MM.1S (cell line): ENCODE measurements around the gene APAF1.

Experiments
- DNase-seq: peaks from one replicate; pipeline ENCODE4 v3.0.0-alpha.2; 2015
- H2AFZ ChIP-seq: fragments of 300-600 bp; sonication (generic); 2 replicates; pipeline ENCODE4 v1.6.0; 2016; ENCODE audit warnings: antibody characterized with exemption, low read length
- H3F3A ChIP-seq: fragments of 300-600 bp; sonication (generic); 2 replicates; pipeline ENCODE4 v1.6.1; 2016; ENCODE audit warnings: mild to moderate bottlenecking, antibody characterized with exemption, low read length, moderate library complexity, mixed read lengths; ENCODE audit not compliant: insufficient read depth
- H3K27ac ChIP-seq: fragments of 300-600 bp; sonication (generic); 2 replicates; pipeline ENCODE4 v1.5.1; 2016; ENCODE audit warnings: mild to moderate bottlenecking, low read length
- H3K27me3 ChIP-seq: fragments of 300-600 bp; sonication (generic); replicated peaks from 2 replicates; pipeline ENCODE4 v1.6.0; 2016; ENCODE audit warnings: low read length; ENCODE audit not compliant: insufficient read depth
- H3K36me3 ChIP-seq: fragments of 300-600 bp; sonication (generic); replicated peaks from 2 replicates; pipeline ENCODE4 v1.6.1; 2016; ENCODE audit warnings: mild to moderate bottlenecking, low read length, mixed read lengths; ENCODE audit not compliant: insufficient read depth
- H3K4me1 ChIP-seq: fragments of 300-600 bp; sonication (generic); 2 replicates; pipeline ENCODE4 v1.6.1; 2016; ENCODE audit warnings: low read length, mixed read lengths
- H3K4me2 ChIP-seq: fragments of 300-600 bp; sonication (generic); 2 replicates; pipeline ENCODE4 v1.6.0; 2016; ENCODE audit warnings: low read depth, low read length
- H3K4me3 ChIP-seq: fragments of 300-600 bp; sonication (generic); 2 replicates; pipeline ENCODE4 v1.5.1; 2016; ENCODE audit warnings: low read length, mixed read lengths
- H3K79me2 ChIP-seq: fragments of 300-600 bp; sonication (generic); 2 replicates; pipeline ENCODE4 v1.6.1; 2016; ENCODE audit warnings: mixed run types, low read length, mixed read lengths
- H3K9ac ChIP-seq: fragments of 300-600 bp; sonication (generic); 2 replicates; pipeline ENCODE4 v1.6.1; 2016; ENCODE audit warnings: low read length, mixed read lengths
- H3K9me2 ChIP-seq: fragments of 300-600 bp; sonication (generic); replicated peaks from 2 replicates; pipeline ENCODE4 v1.6.1; 2016; ENCODE audit warnings: mild to moderate bottlenecking, low read length, mixed read lengths; ENCODE audit not compliant: insufficient read depth
- H3K9me3 ChIP-seq: fragments of 300-600 bp; sonication (generic); replicated peaks from 2 replicates; pipeline ENCODE4 v1.6.1; 2016; ENCODE audit warnings: mild to moderate bottlenecking, low read length, mixed read lengths; ENCODE audit not compliant: insufficient read depth
- H4K20me1 ChIP-seq: fragments of 300-600 bp; sonication (generic); 2 replicates; pipeline ENCODE4 v1.6.1; 2016; ENCODE audit warnings: mild to moderate bottlenecking, low read length, moderate library complexity, mixed read lengths; ENCODE audit not compliant: insufficient read depth
- EZH2 ChIP-seq: fragments of 300-600 bp; sonication (generic); optimal IDR thresholded peaks from 2 replicates; pipeline ENCODE3; 2017; ENCODE audit warnings: low read depth, mild to moderate bottlenecking, antibody characterized with exemption, low read length, mixed read lengths
- EZH2phosphoT487 ChIP-seq: fragments of 300-600 bp; sonication (generic); IDR thresholded peaks from 2 replicates; pipeline ENCODE4 v1.6.1; 2018; ENCODE audit warnings: antibody characterized with exemption, low read length
- TF ChIP-seq, protein P1 (sequence below): fragments of 300-600 bp; sonication (generic); IDR thresholded peaks from 2 replicates; pipeline ENCODE4 v1.5.1; 2016; ENCODE audit warnings: antibody characterized with exemption, low read length, mixed read lengths

APAF1 gene

DNA sequence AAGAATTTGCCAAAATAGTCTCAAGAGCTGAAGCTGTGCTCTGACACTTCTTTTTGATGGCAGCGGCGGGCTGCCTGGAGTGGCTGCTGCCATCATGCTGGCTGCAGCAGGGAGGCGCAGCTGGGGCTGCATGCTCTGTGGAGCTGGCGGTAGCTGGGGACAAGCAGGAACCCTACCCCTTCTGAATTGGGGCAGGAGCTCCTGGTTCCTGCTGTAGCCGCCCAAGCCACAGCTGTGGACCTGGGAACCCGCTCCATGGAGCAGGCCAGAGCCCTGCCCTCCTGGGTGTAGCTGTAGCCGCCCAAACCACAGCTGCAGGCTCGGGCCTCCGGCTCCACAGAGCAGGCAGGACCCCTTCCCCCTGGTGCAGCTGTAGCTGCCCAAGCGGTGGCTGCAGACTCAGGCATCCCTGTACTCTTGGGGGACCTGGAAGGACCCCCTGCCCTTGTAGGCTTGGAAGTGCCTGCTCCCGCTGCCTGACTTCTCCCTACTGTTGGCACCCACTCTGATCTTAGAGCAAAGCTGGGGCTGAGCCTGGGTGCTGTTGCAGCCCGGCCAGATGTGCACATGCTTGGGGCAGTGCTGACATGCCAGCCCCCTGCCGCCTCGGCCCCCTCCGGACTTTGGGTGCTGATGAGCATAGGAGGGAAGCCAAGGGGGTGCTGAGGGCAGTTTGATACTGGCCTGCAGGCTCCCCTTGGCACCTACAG, 33.3 kb downstream of the APAF1 start:
- H3K4me1 ChIP-seq = no peaks in the 10 kb centered on the region
- no peaks in the 10 kb centered on the region for H4K20me1 ChIP-seq
- TF ChIP-seq, protein P1, sequence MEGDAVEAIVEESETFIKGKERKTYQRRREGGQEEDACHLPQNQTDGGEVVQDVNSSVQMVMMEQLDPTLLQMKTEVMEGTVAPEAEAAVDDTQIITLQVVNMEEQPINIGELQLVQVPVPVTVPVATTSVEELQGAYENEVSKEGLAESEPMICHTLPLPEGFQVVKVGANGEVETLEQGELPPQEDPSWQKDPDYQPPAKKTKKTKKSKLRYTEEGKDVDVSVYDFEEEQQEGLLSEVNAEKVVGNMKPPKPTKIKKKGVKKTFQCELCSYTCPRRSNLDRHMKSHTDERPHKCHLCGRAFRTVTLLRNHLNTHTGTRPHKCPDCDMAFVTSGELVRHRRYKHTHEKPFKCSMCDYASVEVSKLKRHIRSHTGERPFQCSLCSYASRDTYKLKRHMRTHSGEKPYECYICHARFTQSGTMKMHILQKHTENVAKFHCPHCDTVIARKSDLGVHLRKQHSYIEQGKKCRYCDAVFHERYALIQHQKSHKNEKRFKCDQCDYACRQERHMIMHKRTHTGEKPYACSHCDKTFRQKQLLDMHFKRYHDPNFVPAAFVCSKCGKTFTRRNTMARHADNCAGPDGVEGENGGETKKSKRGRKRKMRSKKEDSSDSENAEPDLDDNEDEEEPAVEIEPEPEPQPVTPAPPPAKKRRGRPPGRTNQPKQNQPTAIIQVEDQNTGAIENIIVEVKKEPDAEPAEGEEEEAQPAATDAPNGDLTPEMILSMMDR = no peak
- TF ChIP-seq EZH2 (no peak), EZH2phosphoT487 (no peak)
- no peak for DNase-seq
- no peak overlapping the region for H3K4me3 ChIP-seq
- no peak overlapping the region for H3K4me2 ChIP-seq
- no peak overlapping the region for H3K27ac ChIP-seq
- no peak overlapping the region for H2AFZ ChIP-seq
- no peaks in the 10 kb centered on the region for H3F3A ChIP-seq
- no peaks in the 10 kb centered on the region for H3K27me3 ChIP-seq
- no peaks in the 10 kb centered on the region for H3K36me3 ChIP-seq
- no peak overlapping the region for H3K9ac ChIP-seq
- no peaks in the 10 kb centered on the region for H3K9me3 ChIP-seq
- H3K79me2 ChIP-seq = no peaks in the 10 kb centered on the region
- H3K9me2 ChIP-seq = no peaks in the 10 kb centered on the region

DNA sequence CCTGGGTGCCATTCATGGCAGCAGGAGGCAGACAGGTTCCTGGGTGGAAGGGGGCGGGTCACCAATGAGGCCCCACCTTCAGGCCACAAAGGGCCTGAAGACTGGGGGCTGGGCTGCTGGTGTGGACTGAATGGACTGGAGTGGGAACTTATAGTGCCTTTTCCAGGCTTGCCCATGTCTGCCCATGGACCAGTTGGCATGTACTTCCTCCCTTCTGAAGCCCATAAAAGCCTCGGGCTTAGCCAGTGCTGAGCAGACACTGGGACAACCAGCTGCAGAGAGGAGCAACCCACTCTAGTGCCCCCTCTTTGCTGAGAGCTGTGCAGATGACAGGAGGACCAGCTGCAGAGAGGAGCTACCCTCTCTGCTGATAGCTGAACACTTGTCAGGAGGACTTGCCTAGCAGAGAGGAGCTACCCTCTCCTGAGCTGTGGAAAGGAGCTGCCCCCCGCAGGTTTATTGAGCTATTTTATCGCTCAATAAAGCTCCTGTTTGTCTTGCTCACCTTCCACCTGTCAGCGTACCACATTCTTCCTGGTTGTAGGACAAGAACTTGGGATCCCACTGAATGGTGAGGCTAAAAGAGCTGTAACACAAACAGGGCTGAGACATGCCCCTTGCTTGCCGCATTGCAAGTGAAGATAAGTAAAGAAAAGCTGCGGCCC, 34.0 kb downstream of the APAF1 start:
- no peaks in the 10 kb centered on the region for H3F3A ChIP-seq
- TF ChIP-seq, protein P1 = no peak
- TF ChIP-seq EZH2phosphoT487 (no peak), EZH2 (no peak)
- no peak overlapping the region for H3K4me3 ChIP-seq
- no peak overlapping the region for H3K9ac ChIP-seq
- H2AFZ ChIP-seq = no peak overlapping the region
- no peak overlapping the region for H3K4me2 ChIP-seq
- DNase-seq = no peak
- H3K9me3 ChIP-seq = no peaks in the 10 kb centered on the region
- H3K79me2 ChIP-seq = no peaks in the 10 kb centered on the region
- H3K9me2 ChIP-seq = no peaks in the 10 kb centered on the region
- H3K4me1 ChIP-seq = no peaks in the 10 kb centered on the region
- no peaks in the 10 kb centered on the region for H3K27me3 ChIP-seq
- no peaks in the 10 kb centered on the region for H4K20me1 ChIP-seq
- H3K36me3 ChIP-seq = no peaks in the 10 kb centered on the region
- H3K27ac ChIP-seq = no peak overlapping the region

DNA sequence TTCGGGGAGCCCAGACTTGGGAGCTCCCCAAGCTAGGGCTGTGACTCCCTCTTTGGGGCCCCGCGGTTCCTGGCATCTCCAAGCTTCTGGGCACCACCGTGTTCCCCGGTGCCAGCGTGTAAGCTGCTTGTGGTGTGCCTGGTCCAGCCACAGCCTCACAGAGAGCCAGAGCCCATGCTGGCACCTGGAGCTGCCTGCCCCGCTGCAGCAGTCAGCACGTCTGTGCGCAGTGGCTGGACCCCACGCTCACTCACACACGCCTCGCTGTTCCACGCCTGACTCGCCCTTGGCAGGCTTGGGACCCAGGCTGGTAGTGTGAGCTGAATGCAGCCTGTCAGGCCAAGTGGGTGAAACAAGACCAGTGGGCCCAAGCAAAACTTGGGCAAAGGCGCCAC, 34.5 kb downstream of the APAF1 start:
- no peak overlapping the region for H3K9ac ChIP-seq
- H3K27me3 ChIP-seq = no peaks in the 10 kb centered on the region
- H3K9me3 ChIP-seq = no peaks in the 10 kb centered on the region
- no peak overlapping the region for H3K4me3 ChIP-seq
- DNase-seq = no peak
- no peak overlapping the region for H2AFZ ChIP-seq
- no peak overlapping the region for H3K27ac ChIP-seq
- H3K9me2 ChIP-seq = no peaks in the 10 kb centered on the region
- H3F3A ChIP-seq = no peaks in the 10 kb centered on the region
- TF ChIP-seq, protein P1 = no peak
- TF ChIP-seq EZH2phosphoT487 (no peak), EZH2 (no peak)
- no peaks in the 10 kb centered on the region for H3K36me3 ChIP-seq
- no peak overlapping the region for H3K4me2 ChIP-seq
- H4K20me1 ChIP-seq = no peaks in the 10 kb centered on the region
- no peaks in the 10 kb centered on the region for H3K79me2 ChIP-seq
- H3K4me1 ChIP-seq = no peaks in the 10 kb centered on the region
